K562 (cell line): ENCODE measurements around the gene SETD1B. TPM values are rescaled to one million over a fixed set of nuclear protein-coding genes. Genes with fewer than 3 reads are reported as not detected.

Experiments
- HDAC3 ChIP-seq: fragments of 450-650 bp; IDR thresholded peaks from 2 replicates; pipeline ENCODE4 v1.6.1; 2018; ENCODE audit warnings: borderline replicate concordance, mild to moderate bottlenecking, moderate library complexity; ENCODE audit not compliant: partially characterized antibody
- HDAC6 ChIP-seq: IDR thresholded peaks from 2 replicates; pipeline ENCODE4 v1.6.1; 2012; ENCODE audit warnings: low read depth, mild to moderate bottlenecking, control low read depth, inconsistent platforms, low read length, moderate library complexity
- HSF4 ChIP-seq: fragments of 250-450 bp; sonication (Bioruptor Pico); IDR thresholded peaks from 2 replicates; pipeline ENCODE4 v2.1.2; 2022; ENCODE audit warnings: mild to moderate bottlenecking, moderate library complexity, borderline replicate concordance
- KDM4B ChIP-seq, 2 experiments: fragments of 450-650 bp in 1 of 2; sonication (generic) in 1 of 2; IDR thresholded peaks; 2 replicates each; pipeline ENCODE4 v1.6.1; 2016 to 2017; ENCODE audit warnings: borderline replicate concordance in 2 of 2, antibody characterized with exemption in 1 of 2, low read depth in 1 of 2, mild to moderate bottlenecking in 1 of 2
- KLF13 ChIP-seq: fragments of 450-650 bp; IDR thresholded peaks from 2 replicates; pipeline ENCODE4 v1.6.1; 2016; ENCODE audit warnings: missing genetic modification characterization, low read depth, mild to moderate bottlenecking, missing compliant biosample characterization, moderate library complexity, borderline replicate concordance
- MYC ChIP-seq, 2 experiments: fragments of 250-450 bp in 1 of 2; sonication (Bioruptor Pico) in 1 of 2; IDR thresholded peaks; 2 replicates each; pipeline versions ENCODE4 v1.5.1 to v1.6.1; 2012 to 2021; ENCODE audit warnings: low read depth in 2 of 2, borderline replicate concordance in 1 of 2, improper control_type of control experiment in 1 of 2, low read length in 1 of 2, mild to moderate bottlenecking in 1 of 2, moderate library complexity in 1 of 2
- POLR3G ChIP-seq: IDR thresholded peaks from 2 replicates; pipeline ENCODE4 v1.6.1; 2011; ENCODE audit not compliant: insufficient read length, insufficient replicate concordance; ENCODE audit errors: extremely low read depth
- PTBP1 ChIP-seq: fragments of 200-400 bp; formaldehyde crosslinking; IDR thresholded peaks from 2 replicates; pipeline ENCODE4 v1.6.1; 2017; ENCODE audit warnings: low read depth, low read length
- RBBP5 ChIP-seq: fragments of 200-600 bp; sonication (generic); IDR thresholded peaks from 2 replicates; pipeline ENCODE4 v1.6.1; 2012; ENCODE audit warnings: borderline replicate concordance, mild to moderate bottlenecking, low read length, control low read depth, inconsistent platforms; ENCODE audit not compliant: insufficient read depth, poor library complexity, severe bottlenecking
- SP2 ChIP-seq: IDR thresholded peaks from 2 replicates; pipeline ENCODE4 v1.6.1; 2011; ENCODE audit warnings: mild to moderate bottlenecking, low read depth, low read length, moderate library complexity; ENCODE audit not compliant: poor library complexity, severe bottlenecking; ENCODE audit errors: extremely low read depth
- WHSC1 ChIP-seq: IDR thresholded peaks from one replicate; pipeline ENCODE4 v1.6.1; 2012; ENCODE audit warnings: low read length, control low read depth, inconsistent platforms
- ZBED1 ChIP-seq: IDR thresholded peaks from 2 replicates; pipeline ENCODE4 v1.6.1; 2014
- ZNF407 ChIP-seq: fragments of 450-650 bp; IDR thresholded peaks from 2 replicates; pipeline ENCODE4 v1.6.1; 2016; ENCODE audit warnings: low read depth
- polyA plus RNA-seq, 8 experiments: library from polyadenylated mRNA; depleted of rRNA in 4 of 8; stranded (reverse) in 5 of 8; unstranded in 3 of 8; fragments of >200 nt; fragmentation: Nextera tagmentation in 2 of 8; fragmentation: Illumina TruSeq in 1 of 8; extraction: Ambion mirVana in 2 of 8; extraction: Trizol in 1 of 8; gene quantifications; 2 replicates each; pipeline versions ENCODE4 v1.2.1 to v1.2.3, GENCODE V29; 2011 to 2014; ENCODE audit warnings: inconsistent platforms in 1 of 8, missing spikeins in 1 of 8
- total RNA-seq, 7 experiments: library from RNA; depleted of rRNA in 6 of 7; stranded (reverse); fragments of >200 nt in 6 of 7; fragmentation: Illumina TruSeq in 2 of 7; extraction: Trizol in 2 of 7; gene quantifications; 2 replicates each; pipeline versions ENCODE4 v1.2.1 to v1.2.3, GENCODE V29; 2011 to 2021; ENCODE audit warnings: low replicate concordance in 1 of 7
- TF ChIP-seq, protein P1 (sequence below): sonication (generic); formaldehyde crosslinking; IDR thresholded peaks from 2 replicates; pipeline ENCODE4 v1.8.0; 2022; ENCODE audit warnings: mild to moderate bottlenecking, missing genetic modification reagents, borderline replicate concordance

The SETD1B gene
- total and polyA plus RNA-seq, 9 of the 15 experiments (the other 6 are each of a cell fraction or from before 2014, with no cell fraction given), result 0.48 to 26.6 (median 2.3) TPM

- TF ChIP-seq, protein P1, sequence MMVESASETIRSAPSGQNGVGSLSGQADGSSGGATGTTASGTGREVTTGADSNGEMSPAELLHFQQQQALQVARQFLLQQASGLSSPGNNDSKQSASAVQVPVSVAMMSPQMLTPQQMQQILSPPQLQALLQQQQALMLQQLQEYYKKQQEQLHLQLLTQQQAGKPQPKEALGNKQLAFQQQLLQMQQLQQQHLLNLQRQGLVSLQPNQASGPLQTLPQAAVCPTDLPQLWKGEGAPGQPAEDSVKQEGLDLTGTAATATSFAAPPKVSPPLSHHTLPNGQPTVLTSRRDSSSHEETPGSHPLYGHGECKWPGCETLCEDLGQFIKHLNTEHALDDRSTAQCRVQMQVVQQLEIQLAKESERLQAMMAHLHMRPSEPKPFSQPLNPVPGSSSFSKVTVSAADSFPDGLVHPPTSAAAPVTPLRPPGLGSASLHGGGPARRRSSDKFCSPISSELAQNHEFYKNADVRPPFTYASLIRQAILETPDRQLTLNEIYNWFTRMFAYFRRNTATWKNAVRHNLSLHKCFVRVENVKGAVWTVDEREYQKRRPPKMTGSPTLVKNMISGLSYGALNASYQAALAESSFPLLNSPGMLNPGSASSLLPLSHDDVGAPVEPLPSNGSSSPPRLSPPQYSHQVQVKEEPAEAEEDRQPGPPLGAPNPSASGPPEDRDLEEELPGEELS (CRISPR knock-in tag), result no peak
- TF ChIP-seq HDAC3, result no peak
- peak; percentile 47 for TF ChIP-seq RBBP5
- TF ChIP-seq ZNF407, result no peak
- no peak for TF ChIP-seq MYC (IDR thresholded peaks at IDR 0.05; ENCODE audit: low read depth, low read length)
- peak; percentile 27; the same call in 1 of the 2 replicates for TF ChIP-seq MYC (CRISPR knock-in tag; IDR thresholded peaks at IDR 0.05; ENCODE audit: borderline replicate concordance, low read depth)
- no peak for TF ChIP-seq KLF13 (tag)
- peak; percentile 90; the same call in 1 of the 2 replicates for TF ChIP-seq PTBP1
- TF ChIP-seq SP2, result no peak
- TF ChIP-seq WHSC1, result no peak
- no peak for TF ChIP-seq HSF4 (CRISPR knock-in tag)
- TF ChIP-seq KDM4B (IDR thresholded peaks at IDR 0.05; ENCODE audit: borderline replicate concordance in 2 of 2, low read depth in 1 of 2), result no peak
- TF ChIP-seq HDAC6, result no peak
- no peak for TF ChIP-seq POLR3G
- TF ChIP-seq ZBED1, result no peak
Measured at GRCh38 chr12:121812320-121812871, 8.6 kb downstream of the SETD1B start (continued).
